HL-60 (cell line): ENCODE results near the gene ENOX2.

Experiments used
- DNase-seq, 2 experiments: peaks; one replicate each; pipeline ENCODE4 v3.0.0-alpha.2; 2010 to 2020; ENCODE audit warnings: low read depth in 1 of 2, low spot score in 1 of 2
- H3K27ac ChIP-seq: fragments of 250-450 bp; sonication (Bioruptor Pico); replicated peaks from 2 replicates; pipeline ENCODE4 v1.5.1; 2020; ENCODE audit warnings: mild to moderate bottlenecking, moderate library complexity
- H3K27me3 ChIP-seq: fragments of 250-450 bp; sonication (Bioruptor Pico); 2 replicates; pipeline ENCODE4 v1.5.1; 2021; ENCODE audit warnings: mild to moderate bottlenecking, moderate library complexity; ENCODE audit not compliant: insufficient read depth, poor library complexity, severe bottlenecking
- H3K4me3 ChIP-seq: replicated peaks from 2 replicates; pipeline ENCODE4 v1.5.1; 2011; ENCODE audit warnings: mild to moderate bottlenecking, control low read depth, low read length; ENCODE audit not compliant: insufficient read depth
- CTCF ChIP-seq: IDR thresholded peaks from one replicate; pipeline ENCODE4 v1.5.1; 2011; ENCODE audit warnings: low read length, control low read depth, inconsistent platforms; ENCODE audit not compliant: insufficient read depth
- GABPA ChIP-seq: IDR thresholded peaks from 2 replicates; pipeline ENCODE4 v1.6.1; 2012; ENCODE audit warnings: low read depth
- POLR2AphosphoS5 ChIP-seq: IDR thresholded peaks from 2 replicates; pipeline ENCODE4 v1.6.1; 2012; ENCODE audit warnings: low read depth
- REST ChIP-seq: IDR thresholded peaks from 2 replicates; pipeline ENCODE4 v1.6.1; 2012; ENCODE audit warnings: low read depth; ENCODE audit not compliant: insufficient replicate concordance
- SPI1 ChIP-seq: IDR thresholded peaks from 2 replicates; pipeline ENCODE4 v1.6.1; 2012; ENCODE audit warnings: low read depth, mild to moderate bottlenecking, borderline replicate concordance

The ENOX2 gene

GRCh38 chrX:130877892-130878341 is 25.1 kb downstream of the ENOX2 start:
- no peak for DNase-seq
- no peak overlapping the region for H3K4me3 ChIP-seq
- H3K27ac ChIP-seq, result no peak overlapping the region
- no peaks in the 10 kb centered on the region for H3K27me3 ChIP-seq
- TF ChIP-seq CTCF (no peak), GABPA (no peak), SPI1 (no peak), REST (no peak), POLR2AphosphoS5 (no peak)

GRCh38 chrX:130876226-130876625 is 26.8 kb downstream of the ENOX2 start:
- Histone ChIP-seq H3K4me3 (no peak overlapping the region), H3K27me3 (no peaks in the 10 kb centered on the region), H3K27ac (no peak overlapping the region)
- TF ChIP-seq POLR2AphosphoS5, result no peak
- no peak for TF ChIP-seq GABPA
- TF ChIP-seq SPI1, result no peak
- no peak for TF ChIP-seq CTCF
- no peak for TF ChIP-seq REST
- no peak for DNase-seq

GRCh38 chrX:130874751-130875150 is 28.3 kb downstream of the ENOX2 start:
- TF ChIP-seq POLR2AphosphoS5 (no peak), SPI1 (no peak), CTCF (no peak), REST (no peak), GABPA (no peak)
- Histone ChIP-seq H3K27ac (no peak overlapping the region), H3K4me3 (no peak overlapping the region), H3K27me3 (no peaks in the 10 kb centered on the region)
- no peak for DNase-seq
